Thyroid gland (tissue), 4 donors: ENCODE measurements around the gene KRTAP5-6. TPM values are rescaled to one million over a fixed set of nuclear protein-coding genes. Genes with fewer than 3 reads are reported as not detected.
"Not testable (repeated sequence)": the region's sequence is repeated elsewhere in the genome, so short reads cannot be mapped to it uniquely, and the experiment has no call there.

ENCODE experiments used
- DNase-seq, 2 donors: peaks; one replicate each; pipeline ENCODE4 v3.0.0-alpha.2; 2019
- H3K27ac ChIP-seq, 3 donors: fragments of 200-600 bp; sonication (generic); 1 replicate in 2 of 3; 2 replicates in 1 of 3; pipeline ENCODE4 v1.5.1; 2016 to 2019; ENCODE audit warnings: mild to moderate bottlenecking in 1 of 3, moderate library complexity in 1 of 3
- H3K27me3 ChIP-seq: fragments of 200-600 bp; sonication (generic); one replicate; pipeline ENCODE4 v1.5.1; 2019
- H3K36me3 ChIP-seq, 2 donors: fragments of 200-600 bp; sonication (generic); one replicate each; pipeline ENCODE4 v1.5.1; 2016 to 2019
- H3K4me1 ChIP-seq, 2 donors: fragments of 200-600 bp; sonication (generic); one replicate each; pipeline ENCODE4 v1.5.1; 2017 to 2019
- H3K4me3 ChIP-seq, 3 donors: fragments of 200-600 bp; sonication (generic); replicated peaks in 1 of 3; 1 replicate in 2 of 3; 2 replicates in 1 of 3; pipeline ENCODE4 v1.5.1; 2016; ENCODE audit warnings: mild to moderate bottlenecking in 1 of 3
- H3K9me3 ChIP-seq: fragments of 200-600 bp; sonication (generic); one replicate; pipeline ENCODE4 v1.5.1; 2017
- POLR2A ChIP-seq, 2 donors: fragments of 450-650 bp; IDR thresholded peaks; one replicate each; pipeline ENCODE4 v1.6.1; 2017; ENCODE audit warnings: antibody characterized with exemption in 2 of 2, mild to moderate bottlenecking in 2 of 2, moderate library complexity in 1 of 2
- WGBS, 2 donors: methylation state at CpG; one replicate each; pipeline ENCODE4 v1.1.5; 2017; 5-methylcytosine and 5-hydroxymethylcytosine counted together
- intact Hi-C: fragments of 100-400 bp; cut with DNase I; formaldehyde crosslinking; loops from one replicate; pipeline ENCODE4 v1.15.1; 2023
- total RNA-seq, 4 donors: library from RNA; depleted of rRNA; stranded (reverse); fragments of >200 nt; gene quantifications; one replicate each; pipeline ENCODE4 v1.2.3, GENCODE V29; 2016
- TF ChIP-seq, protein P1 (sequence below), 6 experiments: fragments of 200-600 bp in 3 of 6; fragments of 450-650 bp in 3 of 6; sonication (generic) in 3 of 6; IDR thresholded peaks; one replicate each; pipeline ENCODE4 v1.5.1; 2016 to 2019; ENCODE audit warnings: antibody characterized with exemption in 6 of 6, mild to moderate bottlenecking in 2 of 6, inconsistent platforms in 1 of 6, moderate library complexity in 1 of 6

The KRTAP5-6 gene
- total RNA-seq, 4 donors from 2014 or later = not detected

GRCh38 chr11:1665313-1665712 is 31.7 kb upstream of the KRTAP5-6 start:
- no peaks in the 10 kb centered on the region for H3K36me3 ChIP-seq
- 80 to 86% methylated on average over 1 to 4 of the region's 8 CpGs for WGBS, 2 donors
- intact Hi-C loops = no loop called here
- DNase-seq = no peak
- H3K9me3 ChIP-seq = no peaks in the 10 kb centered on the region
- no peak for TF ChIP-seq POLR2A (IDR thresholded peaks at IDR 0.05)
- TF ChIP-seq, protein P1, sequence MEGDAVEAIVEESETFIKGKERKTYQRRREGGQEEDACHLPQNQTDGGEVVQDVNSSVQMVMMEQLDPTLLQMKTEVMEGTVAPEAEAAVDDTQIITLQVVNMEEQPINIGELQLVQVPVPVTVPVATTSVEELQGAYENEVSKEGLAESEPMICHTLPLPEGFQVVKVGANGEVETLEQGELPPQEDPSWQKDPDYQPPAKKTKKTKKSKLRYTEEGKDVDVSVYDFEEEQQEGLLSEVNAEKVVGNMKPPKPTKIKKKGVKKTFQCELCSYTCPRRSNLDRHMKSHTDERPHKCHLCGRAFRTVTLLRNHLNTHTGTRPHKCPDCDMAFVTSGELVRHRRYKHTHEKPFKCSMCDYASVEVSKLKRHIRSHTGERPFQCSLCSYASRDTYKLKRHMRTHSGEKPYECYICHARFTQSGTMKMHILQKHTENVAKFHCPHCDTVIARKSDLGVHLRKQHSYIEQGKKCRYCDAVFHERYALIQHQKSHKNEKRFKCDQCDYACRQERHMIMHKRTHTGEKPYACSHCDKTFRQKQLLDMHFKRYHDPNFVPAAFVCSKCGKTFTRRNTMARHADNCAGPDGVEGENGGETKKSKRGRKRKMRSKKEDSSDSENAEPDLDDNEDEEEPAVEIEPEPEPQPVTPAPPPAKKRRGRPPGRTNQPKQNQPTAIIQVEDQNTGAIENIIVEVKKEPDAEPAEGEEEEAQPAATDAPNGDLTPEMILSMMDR (IDR thresholded peaks at IDR 0.05) = no peak
- H3K27me3 ChIP-seq = no peaks in the 10 kb centered on the region
- H3K4me3 ChIP-seq = no peak overlapping the region
- H3K27ac ChIP-seq = no peak overlapping the region
- no peaks in the 10 kb centered on the region for H3K4me1 ChIP-seq

DNA sequence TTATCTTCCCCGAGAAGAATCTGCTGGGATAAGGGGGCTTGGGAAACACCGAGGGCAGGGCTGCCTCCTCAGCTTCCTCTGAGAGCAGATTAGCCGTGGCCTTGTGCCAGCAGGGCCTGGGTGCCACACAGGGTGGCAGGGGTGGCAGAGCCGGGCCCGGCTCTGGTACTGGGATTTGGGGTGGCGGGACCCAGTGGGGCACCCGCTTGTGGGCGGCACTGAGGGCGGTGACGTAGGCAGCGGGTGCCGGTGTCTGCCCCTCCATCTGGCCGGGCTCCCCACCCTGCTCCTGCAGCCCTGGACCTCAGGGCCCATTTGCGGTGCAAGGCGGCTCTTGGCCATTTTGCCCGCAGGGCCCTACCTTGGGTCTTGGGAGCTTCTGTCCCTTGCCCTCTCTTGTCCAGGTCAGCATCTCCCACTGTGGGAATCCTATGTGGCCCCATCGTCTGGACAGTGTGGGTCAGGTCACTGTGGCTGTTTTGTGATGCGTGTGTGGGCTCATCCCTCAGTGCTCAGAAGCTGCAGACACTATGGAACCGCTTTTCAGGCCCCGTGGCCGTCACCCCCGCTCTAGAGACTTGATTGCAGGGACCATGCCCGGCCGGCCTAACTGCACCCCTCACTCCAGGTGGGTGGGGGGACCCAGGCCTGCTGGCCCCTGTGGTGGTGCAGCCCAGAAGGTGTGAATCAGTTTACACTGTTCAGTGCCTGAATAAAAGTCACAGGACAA is 29.7 kb upstream of the KRTAP5-6 start:
- H3K27me3 ChIP-seq = no peaks in the 10 kb centered on the region
- no peak overlapping the region for H3K27ac ChIP-seq
- H3K36me3 ChIP-seq = no peaks in the 10 kb centered on the region
- intact Hi-C loops = no loop called here
- 57 to 85% methylated on average over 5 to 24 of the region's 24 CpGs for WGBS, 2 donors
- no peaks in the 10 kb centered on the region for H3K9me3 ChIP-seq
- TF ChIP-seq, protein P1 (IDR thresholded peaks at IDR 0.05) = no peak
- no peak for TF ChIP-seq POLR2A (IDR thresholded peaks at IDR 0.05)
- no peaks in the 10 kb centered on the region for H3K4me1 ChIP-seq
- H3K4me3 ChIP-seq = no peak overlapping the region
- DNase-seq = no peak

GRCh38 chr11:1667906-1668305 is 29.1 kb upstream of the KRTAP5-6 start:
- Histone ChIP-seq H3K36me3 (no peaks in the 10 kb centered on the region), H3K27ac (no peak overlapping the region), H3K27me3 (no peaks in the 10 kb centered on the region), H3K4me1 (no peaks in the 10 kb centered on the region), H3K4me3 (no peak overlapping the region), H3K9me3 (no peaks in the 10 kb centered on the region)
- no peak for TF ChIP-seq POLR2A (IDR thresholded peaks at IDR 0.05)
- TF ChIP-seq, protein P1 (IDR thresholded peaks at IDR 0.05) = no peak
- WGBS, 2 donors = 52 to 54% methylated on average over 15 to 16 of the region's 16 CpGs
- DNase-seq = no peak
- intact Hi-C loops = no loop called here

DNA sequence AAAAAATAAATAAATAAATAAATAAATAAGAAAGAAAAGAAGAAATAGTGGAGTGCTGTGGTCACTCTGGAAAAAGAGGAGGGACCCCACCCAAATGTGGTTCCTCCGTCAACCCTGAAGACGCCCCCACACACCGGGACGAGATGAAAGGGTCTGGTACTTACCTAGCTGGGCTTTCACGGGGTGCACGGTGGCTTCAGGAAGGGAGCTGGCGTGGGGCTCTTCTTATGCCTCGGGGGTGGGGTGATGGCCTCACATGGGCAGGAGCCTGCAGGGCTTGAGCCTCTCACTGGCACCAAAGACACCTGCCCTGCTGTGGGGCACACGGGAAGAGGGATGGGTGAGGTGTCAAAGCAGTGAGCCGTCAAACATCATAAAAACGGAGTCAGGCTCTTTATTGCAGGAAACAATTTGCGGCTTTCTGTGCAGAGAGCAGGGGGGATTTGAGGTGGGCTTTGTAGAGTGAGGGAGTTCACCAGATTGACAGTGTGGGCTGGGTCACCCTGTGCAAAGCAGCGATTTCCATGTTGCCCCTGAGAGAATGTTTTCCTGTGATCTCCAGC is 28.0 kb upstream of the KRTAP5-6 start:
- TF ChIP-seq, protein P1 (IDR thresholded peaks at IDR 0.05) = no peak
- no peak for TF ChIP-seq POLR2A (IDR thresholded peaks at IDR 0.05)
- no peaks in the 10 kb centered on the region for H3K27me3 ChIP-seq
- no peak overlapping the region for H3K4me3 ChIP-seq
- no peaks in the 10 kb centered on the region for H3K9me3 ChIP-seq
- 65 to 82% methylated on average over 13 of the region's 13 CpGs for WGBS, 2 donors
- H3K36me3 ChIP-seq = no peaks in the 10 kb centered on the region
- no peak for DNase-seq
- H3K4me1 ChIP-seq = no peaks in the 10 kb centered on the region
- intact Hi-C loops = no loop called here
- H3K27ac ChIP-seq = no peak overlapping the region

DNA sequence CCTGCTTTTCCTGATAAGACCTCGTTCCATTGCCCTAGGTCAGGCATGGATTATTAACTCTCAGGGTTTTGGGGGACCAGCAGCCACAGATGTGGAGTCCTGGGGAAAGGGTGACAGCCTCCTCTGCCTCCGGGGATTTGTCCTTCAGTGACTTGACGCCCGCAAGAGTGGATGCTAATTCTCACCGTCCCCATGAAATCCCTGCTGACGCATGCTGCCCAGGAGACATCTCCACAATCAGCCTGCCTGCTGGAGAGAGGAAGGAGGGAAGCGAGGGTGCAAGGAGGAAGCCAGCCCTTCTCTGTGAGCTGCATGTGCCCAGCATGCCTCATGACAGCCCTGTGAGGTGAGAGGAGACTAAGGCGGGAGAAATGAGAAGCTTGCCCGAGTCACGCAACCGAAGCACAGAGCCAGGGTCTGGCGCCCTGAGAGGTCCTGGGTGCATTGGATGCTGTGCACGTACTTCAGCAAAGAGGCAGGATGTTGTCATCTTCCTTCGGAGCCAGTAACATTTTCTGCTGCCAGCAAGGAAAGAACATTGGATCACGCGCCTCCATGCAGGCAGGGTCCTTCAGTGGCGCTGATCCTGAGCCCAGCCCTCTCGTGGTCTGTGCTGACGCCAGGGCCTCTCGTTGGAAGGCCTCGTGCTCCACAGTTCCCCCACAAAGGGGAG is 27.3 kb upstream of the KRTAP5-6 start:
- TF ChIP-seq, protein P1 (IDR thresholded peaks at IDR 0.05) = no peak
- no peak for TF ChIP-seq POLR2A (IDR thresholded peaks at IDR 0.05)
- Histone ChIP-seq H3K9me3 (no peaks in the 10 kb centered on the region), H3K4me1 (no peaks in the 10 kb centered on the region), H3K4me3 (no peak overlapping the region), H3K36me3 (no peaks in the 10 kb centered on the region), H3K27me3 (no peaks in the 10 kb centered on the region), H3K27ac (no peak overlapping the region)
- 51 to 60% methylated on average over 15 to 20 of the region's 21 CpGs for WGBS, 2 donors
- DNase-seq = no peak
- intact Hi-C loops = no loop called here

- H3K36me3 ChIP-seq, H3K9me3 ChIP-seq, H3K27me3 ChIP-seq, intact Hi-C loops, H3K4me3 ChIP-seq, H3K27ac ChIP-seq, H3K4me1 ChIP-seq, DNase-seq: not testable (repeated sequence)
- 94 to 100% methylated on average over 1 of the region's 1 CpG for WGBS, 2 donors
These were observed 26.5 kb upstream of the KRTAP5-6 start for GRCh38 chr11:1670457-1670856.
